ENCODE measurements around the gene XPNPEP1.

Gene XPNPEP1

GRCh38 chr10:109892117-109892516 lies 31.2 kb downstream of the XPNPEP1 start:
- DNase-seq = no peak

GRCh38 chr10:109891105-109891504 lies 32.2 kb downstream of the XPNPEP1 start:
- DNase-seq = no peak

DNA sequence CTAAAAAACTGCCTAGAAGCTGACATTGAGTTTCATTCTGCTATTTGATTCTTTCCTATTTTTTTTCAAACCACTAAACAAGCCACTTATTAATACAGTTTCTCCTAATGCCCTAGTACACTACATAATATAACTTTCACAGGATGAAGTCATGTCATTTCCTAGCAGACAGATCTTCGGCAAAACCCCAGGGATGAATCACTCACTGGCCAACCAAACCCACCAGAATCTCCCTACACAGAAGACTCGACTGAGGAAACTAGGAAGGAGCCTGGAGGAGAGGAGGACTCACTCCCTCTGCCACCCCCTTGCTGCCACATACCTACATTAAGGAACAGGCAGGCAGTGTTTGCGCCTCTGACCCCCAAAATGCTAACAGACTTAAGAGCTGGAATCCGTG lies 33.4 kb downstream of the XPNPEP1 start:
- no peak for DNase-seq

GRCh38 chr10:109887776-109888175 lies 35.5 kb downstream of the XPNPEP1 start:
- DNase-seq = no peak

- DNase-seq = no peak
These were observed 36.1 kb downstream of the XPNPEP1 start for GRCh38 chr10:109887243-109887642.

DNA sequence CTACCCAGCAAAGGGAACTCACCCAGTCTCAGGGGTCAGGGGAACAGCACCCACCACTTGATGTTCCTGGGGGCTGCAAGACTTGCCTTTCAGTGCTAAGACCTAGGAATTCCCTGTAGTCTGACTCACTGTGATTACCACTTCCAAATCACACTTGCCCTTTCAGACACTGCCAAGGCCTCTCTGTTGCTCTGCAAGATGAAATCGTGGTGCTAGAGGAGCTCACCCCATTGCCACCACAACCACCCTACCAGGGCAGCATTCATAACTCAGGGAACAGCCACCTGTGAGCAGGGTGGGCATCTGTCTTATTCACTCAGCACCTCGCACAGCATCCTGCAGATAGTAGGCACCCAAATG lies 36.5 kb downstream of the XPNPEP1 start:
- no peak for DNase-seq

DNA sequence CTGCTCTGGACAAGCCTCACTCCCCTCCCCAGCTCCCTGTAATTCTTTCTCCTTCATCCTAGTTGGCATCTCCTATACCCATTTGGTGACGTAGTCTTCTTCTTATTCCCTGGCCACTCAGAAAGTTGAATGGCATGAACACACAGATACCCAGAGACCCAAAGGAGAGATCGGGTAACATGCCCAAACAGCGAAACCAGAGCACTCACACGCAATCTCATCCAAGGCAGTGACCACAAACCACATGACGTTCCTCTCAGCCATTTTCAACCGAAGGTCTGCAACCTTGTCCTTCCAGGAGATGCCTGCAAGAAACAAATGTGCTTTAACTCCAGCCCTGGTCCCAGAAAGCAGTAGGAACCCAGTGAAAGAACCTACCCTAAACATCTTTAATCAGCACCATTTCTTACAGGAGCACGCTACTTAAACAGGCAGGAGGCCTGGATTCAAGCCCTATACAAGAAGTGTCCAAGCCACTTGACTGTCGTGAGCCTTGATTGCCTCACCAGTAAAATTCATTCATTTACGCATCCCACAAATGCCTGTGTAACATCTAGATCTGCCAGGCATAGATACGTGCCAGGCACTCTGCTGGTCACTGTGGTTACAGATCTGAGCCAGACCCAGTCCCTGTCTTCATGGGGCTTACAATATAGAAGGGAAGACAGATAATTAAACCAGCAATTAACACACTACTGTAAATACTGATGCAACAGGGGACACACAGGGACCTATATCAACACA lies 37.1 kb downstream of the XPNPEP1 start:
- DNase-seq = no peak

- peak; percentile 56 for DNase-seq
These were observed 39.2 kb downstream of the XPNPEP1 start for GRCh38 chr10:109883859-109884771.

DNA sequence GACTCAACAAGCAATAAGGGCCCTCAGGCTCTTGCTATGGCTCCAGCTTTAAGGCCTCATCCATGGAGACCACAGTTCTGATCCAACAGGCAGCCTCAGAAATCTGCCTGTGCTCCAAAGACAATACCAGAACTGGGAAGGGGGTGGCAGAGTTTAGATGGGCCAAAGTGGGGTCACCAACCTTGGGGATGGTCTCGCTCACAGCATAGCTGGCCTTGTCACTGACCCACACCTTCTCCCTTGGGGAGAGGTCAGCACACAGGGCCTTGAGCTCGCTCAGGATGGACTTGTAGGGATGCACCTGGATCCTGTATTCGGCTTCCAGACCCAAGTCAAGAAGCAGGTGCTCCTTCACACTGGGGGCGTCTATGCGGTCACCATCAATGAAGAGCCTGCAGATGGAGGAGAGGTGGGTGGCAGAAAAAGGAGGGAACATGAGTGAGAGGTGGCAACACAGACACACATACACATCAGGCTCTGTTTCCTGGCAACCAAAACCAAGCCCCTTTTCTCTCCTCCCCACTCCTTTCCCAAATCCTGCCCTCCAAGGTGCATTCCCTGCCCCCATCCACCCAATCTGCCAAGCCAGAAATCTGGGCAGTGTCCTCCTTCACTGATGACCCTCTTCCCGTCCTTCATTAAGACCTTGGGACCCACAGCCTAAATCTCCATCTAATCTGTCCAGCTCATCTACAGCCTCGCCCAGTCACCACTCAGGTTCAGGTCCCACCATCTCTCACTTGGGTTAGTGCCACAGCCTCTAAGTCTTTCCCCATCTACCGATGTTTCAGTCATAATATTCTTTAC lies 40.9 kb downstream of the XPNPEP1 start:
- DNase-seq = no peak

DNA sequence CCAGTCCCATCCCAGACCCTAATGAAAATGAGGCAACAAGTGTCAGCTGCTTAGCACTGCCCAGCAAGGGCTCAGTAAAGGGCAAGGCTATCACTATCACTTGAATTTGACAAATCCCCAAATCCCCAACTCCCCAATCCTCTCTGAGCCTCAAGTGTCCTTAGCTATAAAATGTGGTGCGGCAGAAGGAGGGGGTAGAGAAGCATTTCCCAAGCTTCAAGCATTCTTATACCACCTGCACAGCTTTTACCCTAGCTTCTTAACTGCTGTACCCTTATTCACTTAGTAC lies 41.6 kb downstream of the XPNPEP1 start:
- no peak for DNase-seq

GRCh38 chr10:109880886-109881768 lies 42.2 kb downstream of the XPNPEP1 start:
- DNase-seq = no peak

DNA sequence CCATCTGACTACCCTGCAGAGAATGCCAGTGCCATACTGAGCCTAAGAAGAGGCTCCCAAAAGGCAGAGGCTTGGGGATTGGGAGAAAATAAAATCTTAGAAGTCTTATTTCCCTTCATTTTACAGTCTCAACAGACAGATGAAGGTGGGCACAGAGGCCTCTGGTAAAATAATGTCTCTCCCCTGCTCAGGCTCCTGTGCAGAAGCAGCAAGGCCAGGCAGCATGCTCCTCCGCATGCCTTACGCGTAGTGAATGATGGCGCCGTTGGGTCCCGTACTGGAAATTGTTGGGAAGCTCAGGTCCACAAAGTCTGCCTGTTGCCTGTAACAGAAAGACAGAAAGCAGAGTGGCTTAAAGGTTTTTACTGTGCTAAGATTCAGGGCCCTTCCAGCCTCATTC lies 45.8 kb downstream of the XPNPEP1 start:
- DNase-seq = no peak

DNA sequence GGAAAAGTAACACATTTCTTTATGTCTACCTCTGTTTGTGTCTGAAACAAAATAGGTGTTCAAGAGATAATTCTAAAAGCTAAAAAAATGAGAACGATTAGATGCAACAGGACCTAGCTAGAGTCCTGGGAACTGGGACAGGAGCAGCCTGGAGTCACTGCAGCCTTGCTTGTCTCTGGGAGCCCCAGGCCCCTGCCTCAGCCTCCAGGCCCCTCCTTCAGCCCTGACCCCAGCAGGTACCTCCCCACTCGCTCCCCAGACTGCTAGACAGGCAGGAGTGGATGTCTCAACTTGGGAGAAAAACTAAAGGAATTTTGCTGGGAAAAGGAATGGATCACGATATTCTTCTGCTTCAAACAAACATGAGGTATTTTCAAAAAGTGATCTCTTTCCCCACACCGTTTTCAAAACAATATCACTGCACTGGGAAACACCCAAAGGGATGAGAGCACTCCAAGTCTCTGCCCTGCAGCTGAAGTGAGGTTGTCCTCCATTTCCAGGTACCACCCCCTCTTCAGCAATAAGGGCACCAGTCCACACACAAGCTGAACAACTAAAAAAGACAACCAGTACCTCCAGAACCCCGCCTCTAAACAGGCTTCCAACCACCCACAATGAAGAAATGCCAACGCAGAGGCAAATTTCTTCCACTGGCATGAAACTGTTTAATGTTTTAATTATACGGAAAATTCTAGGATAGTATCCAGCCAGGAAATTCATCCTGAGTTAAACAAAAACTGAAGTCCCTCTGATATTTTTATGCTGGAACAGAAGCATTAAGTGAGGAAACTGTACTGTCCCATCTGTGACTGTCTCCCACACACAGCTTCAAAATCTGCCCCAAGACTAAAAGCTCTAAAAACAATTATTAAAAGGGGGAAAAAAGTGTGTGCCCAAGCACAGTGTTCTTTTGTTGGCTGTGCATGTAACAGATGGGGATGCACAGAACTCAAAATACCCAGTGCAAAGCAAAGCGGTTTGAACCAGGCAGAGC lies 47.2 kb downstream of the XPNPEP1 start:
- no peak for DNase-seq

DNA sequence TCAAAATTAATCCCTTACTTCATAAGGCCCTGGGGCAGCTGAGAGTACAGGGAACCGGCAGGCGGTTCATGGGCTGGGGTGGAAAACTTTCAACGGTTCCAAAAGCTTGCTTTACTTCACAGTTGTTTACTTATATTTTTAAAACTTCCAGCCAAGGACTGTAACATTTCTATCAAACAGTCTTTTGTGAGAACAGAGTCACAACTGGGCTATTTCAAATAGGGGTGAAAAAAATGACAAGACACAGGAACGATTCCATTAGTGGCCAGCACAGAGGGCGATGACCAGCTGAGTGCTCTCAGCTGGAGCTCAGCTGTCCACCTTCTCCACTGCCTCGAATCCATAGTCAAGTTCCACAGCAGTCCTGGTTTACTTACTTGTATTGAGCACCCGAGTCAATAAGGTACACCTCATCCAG lies 48.2 kb downstream of the XPNPEP1 start:
- DNase-seq = no peak

DNA sequence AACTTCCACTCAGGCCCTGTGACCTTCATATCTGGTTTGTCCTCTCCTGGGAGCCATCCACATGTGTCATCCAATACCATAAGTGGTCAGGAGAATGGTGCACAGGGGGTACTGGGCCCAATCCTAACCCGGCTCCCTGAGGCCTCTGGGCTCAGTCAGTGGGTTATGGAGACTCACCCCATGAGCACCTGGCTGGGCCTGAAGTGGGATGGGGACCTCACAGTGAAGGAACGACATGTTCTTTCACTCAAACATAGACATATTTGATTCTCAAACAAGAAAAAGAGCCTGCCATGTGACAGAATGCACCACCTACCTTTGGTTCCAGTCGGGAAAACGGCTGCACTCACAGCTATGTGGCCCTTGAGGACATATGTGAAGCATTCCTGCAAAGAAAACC lies 51.8 kb downstream of the XPNPEP1 start:
- DNase-seq = no peak

DNA sequence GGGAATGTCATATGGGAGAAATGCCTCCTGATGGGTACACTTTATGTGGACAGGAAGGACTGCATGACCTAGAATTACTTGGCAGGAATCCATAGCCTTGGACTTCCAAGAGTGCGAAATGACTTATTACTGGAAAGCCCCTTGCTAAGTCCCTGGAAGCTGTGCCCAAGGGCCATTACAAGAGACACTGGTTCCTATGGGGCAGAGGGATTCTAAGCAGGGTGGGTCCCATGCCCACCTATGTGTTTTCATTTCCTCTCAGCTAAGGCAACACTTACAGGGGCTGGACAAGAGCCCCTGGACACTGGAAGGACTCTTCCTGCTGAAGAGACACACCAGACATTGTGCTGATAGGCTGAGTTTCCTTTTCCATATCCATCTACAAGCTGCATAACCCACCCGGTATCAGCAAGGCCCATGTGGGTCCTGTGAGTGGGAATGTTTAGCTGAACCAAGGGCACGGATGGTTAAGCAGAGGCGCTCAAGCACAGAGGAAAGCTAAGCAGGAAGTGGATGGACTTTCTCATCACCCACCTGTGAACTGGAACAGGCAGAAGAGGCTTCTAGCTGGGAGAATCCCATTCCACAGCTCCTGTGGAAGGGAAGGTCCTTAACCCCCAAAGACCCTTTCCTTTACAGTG lies 56.2 kb downstream of the XPNPEP1 start:
- no peak for DNase-seq

DNA sequence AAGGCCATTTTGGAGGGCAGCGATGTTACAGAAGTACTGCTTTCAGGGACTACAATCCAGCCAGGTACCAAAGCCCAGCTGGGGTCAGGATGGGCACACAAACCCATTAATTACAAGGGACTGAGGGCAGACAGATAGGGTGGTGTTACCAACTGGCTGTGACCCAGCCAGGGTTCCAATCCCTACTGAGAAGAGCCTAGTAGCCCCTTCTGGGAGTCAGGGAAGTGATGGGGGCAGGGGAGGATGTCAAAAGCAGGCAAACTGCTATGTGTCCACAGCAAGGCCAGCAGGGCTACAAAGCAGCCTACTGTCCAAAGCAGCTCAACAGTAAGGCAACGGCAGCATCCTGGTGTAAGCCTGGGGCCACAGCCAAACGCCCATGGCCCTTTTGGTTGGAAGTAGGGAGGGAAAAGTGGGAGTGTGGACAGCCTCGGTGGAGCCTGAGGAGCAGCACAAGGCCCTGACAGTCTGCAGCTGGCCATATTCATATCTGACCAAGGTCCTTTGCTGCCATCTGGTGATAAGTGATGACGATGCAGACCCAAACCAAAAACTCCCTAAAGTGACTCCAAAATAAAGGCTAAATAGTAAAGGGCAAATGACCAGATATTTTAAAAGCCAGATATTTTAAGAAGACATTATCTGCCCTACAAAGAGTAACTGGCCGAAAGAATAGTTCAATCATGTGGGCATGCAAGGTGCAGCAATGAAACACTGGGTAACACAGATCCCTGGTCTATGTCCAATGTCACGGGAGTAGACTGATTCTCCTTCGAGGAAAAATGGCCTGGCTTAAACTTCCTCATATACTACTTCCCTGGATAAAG lies 56.9 kb downstream of the XPNPEP1 start:
- DNase-seq = no peak

DNA sequence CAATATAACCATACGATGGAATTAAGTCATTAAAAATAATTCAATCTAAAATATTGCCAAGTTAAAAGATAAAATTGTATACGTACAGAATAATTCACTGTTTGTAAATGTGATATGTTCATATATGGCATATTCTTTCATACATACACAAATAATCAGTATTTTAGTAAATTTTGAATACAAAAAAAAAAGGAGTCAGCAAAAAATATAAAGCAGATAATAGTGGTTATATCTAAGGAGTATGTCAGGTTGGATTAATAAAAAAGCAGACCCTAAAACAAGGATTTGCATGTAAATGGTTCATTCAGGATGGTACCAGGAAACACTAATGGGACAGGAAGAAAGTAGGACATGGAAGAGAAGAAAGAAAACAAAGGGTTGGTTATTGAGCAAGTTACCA lies 59.5 kb downstream of the XPNPEP1 start:
- DNase-seq = no peak

DNA sequence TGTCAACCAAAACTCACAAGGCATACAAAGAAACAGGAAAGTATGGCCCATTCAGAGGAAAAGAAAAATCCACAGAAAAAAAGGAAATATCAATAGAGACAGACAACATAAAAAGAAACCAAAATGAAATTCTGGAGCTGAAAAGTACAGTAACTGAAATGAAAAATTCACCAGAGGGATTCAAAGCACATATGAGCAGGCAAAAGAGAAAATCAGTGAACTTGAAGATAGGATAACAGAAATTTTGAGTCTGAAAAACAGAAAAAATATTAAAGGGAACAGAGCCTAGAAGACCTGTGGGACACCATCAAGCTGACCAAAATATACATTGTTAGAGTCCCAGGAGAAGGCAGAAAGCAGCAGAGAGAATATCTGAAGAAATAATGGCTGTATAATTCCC lies 60.6 kb downstream of the XPNPEP1 start:
- no peak for DNase-seq

DNA sequence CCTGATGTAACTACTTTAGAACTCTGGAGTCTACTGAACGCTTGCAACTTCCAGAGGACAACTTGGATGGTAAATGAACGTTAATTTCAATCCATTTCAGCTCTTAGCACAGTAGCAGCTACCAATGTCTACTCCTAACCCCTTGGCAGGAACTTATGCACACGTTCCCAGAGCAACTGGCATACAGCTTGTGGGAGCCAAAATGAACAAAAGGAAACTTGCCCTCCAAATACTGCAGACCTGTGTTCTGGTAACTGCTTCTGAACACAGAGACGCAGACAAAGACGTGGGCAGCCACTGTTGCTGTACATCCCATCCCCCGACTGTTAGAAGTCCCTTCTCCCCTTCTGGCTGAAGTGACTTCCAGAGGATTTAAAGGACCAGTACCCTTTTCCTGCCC lies 61.3 kb downstream of the XPNPEP1 start:
- no peak for DNase-seq
